Stimulated activated CD8-positive, alpha-beta memory T cell treated with anti-CD3 and anti-CD28 coated beads, Interleukin-7, amount 100 ng/mL, for 48 hours (primary cell): ENCODE results near the gene FAM47E.
"Not testable (repeated sequence)": the region's sequence is repeated elsewhere in the genome, so short reads cannot be mapped to it uniquely, and the experiment has no call there.

ENCODE experiments used
- DNase-seq, 2 donors: peaks; one replicate each; pipeline ENCODE4 v3.0.0-alpha.2; 2020; ENCODE audit warnings: low read depth in 1 of 2; ENCODE audit errors: extremely low read depth in 1 of 2

Gene FAM47E

GRCh38 chr4:76266627-76267026 lies 15.1 kb downstream of the FAM47E start:
- no peak for DNase-seq

- no peak for DNase-seq
These were observed 16.3 kb downstream of the FAM47E start for GRCh38 chr4:76267811-76268210.

- DNase-seq, result no peak
These were observed 19.0 kb downstream of the FAM47E start for GRCh38 chr4:76270244-76271175.

- DNase-seq, result no peak
These were observed 19.7 kb downstream of the FAM47E start for GRCh38 chr4:76271248-76271647.

- DNase-seq, result no peak
These were observed 20.6 kb downstream of the FAM47E start for GRCh38 chr4:76272073-76272472.

GRCh38 chr4:76272582-76272981 lies 21.1 kb downstream of the FAM47E start:
- no peak for DNase-seq

- DNase-seq, result no peak
These were observed 21.5 kb downstream of the FAM47E start for GRCh38 chr4:76272999-76273398.

- DNase-seq, result no peak
These were observed 24.1 kb downstream of the FAM47E start for GRCh38 chr4:76275486-76276124.

- DNase-seq, result no peak
These were observed 25.3 kb downstream of the FAM47E start for GRCh38 chr4:76276813-76277212.

GRCh38 chr4:76277667-76278066 lies 26.1 kb downstream of the FAM47E start:
- no peak for DNase-seq

GRCh38 chr4:76278583-76278982 lies 27.1 kb downstream of the FAM47E start:
- no peak for DNase-seq

GRCh38 chr4:76279462-76279861 lies 27.9 kb downstream of the FAM47E start:
- DNase-seq, result no peak

- no peak for DNase-seq
These were observed 29.2 kb downstream of the FAM47E start for GRCh38 chr4:76280488-76281441.

GRCh38 chr4:76281594-76281993 lies 30.1 kb downstream of the FAM47E start:
- DNase-seq, result not testable (repeated sequence)

GRCh38 chr4:76282941-76283689 lies 31.6 kb downstream of the FAM47E start:
- no peak for DNase-seq

GRCh38 chr4:76283900-76284299 lies 32.4 kb downstream of the FAM47E start:
- no peak for DNase-seq

GRCh38 chr4:76287811-76288210 lies 36.3 kb downstream of the FAM47E start:
- DNase-seq, result not testable (repeated sequence)

- no peak for DNase-seq
These were observed 41.2 kb downstream of the FAM47E start for GRCh38 chr4:76292730-76293129.

- no peak for DNase-seq
These were observed 42.3 kb downstream of the FAM47E start for GRCh38 chr4:76293772-76294171.

GRCh38 chr4:76296286-76296820 lies 44.8 kb downstream of the FAM47E start:
- DNase-seq, result no peak
